Activated effector memory CD4-positive, alpha-beta T cell treated with anti-CD3 and anti-CD28 coated beads, Interleukin-2, amount 50 U/mL, for 16 hours (primary cell): ENCODE data around the gene TNC.

Source experiments
- DNase-seq: peaks from one replicate; pipeline ENCODE4 v3.0.0-alpha.2; 2020

Gene TNC

GRCh38 chr9:115117999-115118878, at the start of gene TNC:
Gene TNC (minus strand): TSS chr9:115118157. CDS start chr9:115091018, 27,139 bp downstream.
- DNase-seq: no peak

GRCh38 chr9:115167175-115167574, 49.2 kb upstream of the TNC start:
- DNase-seq: no peak

- no peak for DNase-seq
Observed at GRCh38 chr9:115165233-115165632, 47.3 kb upstream of the TNC start.

- DNase-seq: no peak
Observed at GRCh38 chr9:115164511-115164974, 46.6 kb upstream of the TNC start.

- DNase-seq: no peak
Observed at GRCh38 chr9:115162946-115163345, 45.0 kb upstream of the TNC start.

GRCh38 chr9:115161446-115161845, 43.5 kb upstream of the TNC start:
- DNase-seq: no peak

GRCh38 chr9:115158661-115159481, 40.9 kb upstream of the TNC start:
- no peak for DNase-seq

- DNase-seq: no peak
Observed at GRCh38 chr9:115157245-115157674, 39.3 kb upstream of the TNC start.

- DNase-seq: no peak
Observed at GRCh38 chr9:115155037-115155436, 37.1 kb upstream of the TNC start.

GRCh38 chr9:115154617-115155016, 36.7 kb upstream of the TNC start:
- no peak for DNase-seq

GRCh38 chr9:115152281-115152820, 34.4 kb upstream of the TNC start:
- no peak for DNase-seq

- no peak for DNase-seq
Observed at GRCh38 chr9:115148721-115149120, 30.8 kb upstream of the TNC start.

- no peak for DNase-seq
Observed at GRCh38 chr9:115146581-115147021, 28.6 kb upstream of the TNC start.

GRCh38 chr9:115144706-115145105, 26.7 kb upstream of the TNC start:
- no peak for DNase-seq

GRCh38 chr9:115143689-115144088, 25.7 kb upstream of the TNC start:
- no peak for DNase-seq

- no peak for DNase-seq
Observed at GRCh38 chr9:115142517-115143270, 24.7 kb upstream of the TNC start.

GRCh38 chr9:115142090-115142489, 24.1 kb upstream of the TNC start:
- no peak for DNase-seq

GRCh38 chr9:115141612-115142011, 23.7 kb upstream of the TNC start:
- DNase-seq: no peak

GRCh38 chr9:115138151-115138550, 20.2 kb upstream of the TNC start:
- no peak for DNase-seq

GRCh38 chr9:115137526-115137925, 19.6 kb upstream of the TNC start:
- DNase-seq: no peak

- no peak for DNase-seq
Observed at GRCh38 chr9:115135821-115136778, 18.1 kb upstream of the TNC start.
